Articular chondrocyte of knee joint (primary cell): ENCODE data around the gene NAT14. TPM values are rescaled to one million over a fixed set of nuclear protein-coding genes. Genes with fewer than 3 reads are reported as not detected.

ENCODE experiments used
- total RNA-seq: library from RNA; depleted of rRNA; stranded (reverse); fragments of >200 nt; gene quantifications from 2 replicates; pipeline ENCODE4 v1.2.3, GENCODE V29; 2012

NAT14 gene, protein sequence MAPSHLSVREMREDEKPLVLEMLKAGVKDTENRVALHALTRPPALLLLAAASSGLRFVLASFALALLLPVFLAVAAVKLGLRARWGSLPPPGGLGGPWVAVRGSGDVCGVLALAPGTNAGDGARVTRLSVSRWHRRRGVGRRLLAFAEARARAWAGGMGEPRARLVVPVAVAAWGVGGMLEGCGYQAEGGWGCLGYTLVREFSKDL
- 3.8 and 5.6 TPM in 2 replicates for total RNA-seq

DNA sequence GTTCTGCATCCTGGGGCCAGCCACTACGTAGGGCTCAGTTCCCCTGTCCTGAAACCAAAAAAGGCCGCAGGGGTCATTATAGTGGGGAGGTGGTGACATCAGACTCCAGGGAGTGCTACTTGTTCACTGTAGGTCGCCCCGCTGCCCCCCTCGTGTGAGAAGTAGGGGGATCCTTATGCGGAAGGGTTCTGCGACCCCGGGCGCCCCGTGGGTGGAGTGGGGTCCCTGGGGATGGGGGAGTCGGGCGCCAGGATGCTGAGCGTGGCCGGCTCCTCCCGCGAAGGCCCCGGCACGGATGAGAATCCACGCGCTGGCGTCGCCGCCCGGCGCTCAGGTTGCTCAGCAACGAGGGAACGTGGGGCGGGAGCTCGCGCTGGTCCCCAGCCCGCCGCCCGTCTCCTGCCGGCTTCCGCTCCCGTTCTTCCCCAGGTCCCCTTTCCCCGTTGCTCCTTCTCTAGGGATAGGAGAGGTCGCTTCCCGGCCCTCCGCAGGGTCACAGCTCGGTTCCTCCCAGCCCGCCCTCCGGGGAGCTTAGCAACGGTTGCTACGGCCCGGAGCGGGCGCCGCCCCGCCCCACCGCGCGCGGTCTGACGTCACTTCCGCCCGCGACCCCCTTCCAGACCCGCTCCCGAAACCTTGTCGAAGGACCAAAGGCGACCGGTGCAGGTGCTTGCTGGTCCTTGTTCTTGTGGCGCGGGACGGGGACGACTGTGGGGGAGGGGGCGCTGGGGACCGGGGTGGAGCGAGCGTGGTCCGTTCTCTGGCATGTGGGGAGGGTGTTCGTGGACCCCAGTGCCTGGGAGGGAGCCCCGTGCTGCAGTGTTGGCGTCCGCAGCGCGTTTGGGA lies at the start of gene NAT14:
TSS of gene NAT14 (plus strand) at position 596 of the 846 bp plus-strand sequence. CDS start 521 bp downstream, outside the sequence.

DNA sequence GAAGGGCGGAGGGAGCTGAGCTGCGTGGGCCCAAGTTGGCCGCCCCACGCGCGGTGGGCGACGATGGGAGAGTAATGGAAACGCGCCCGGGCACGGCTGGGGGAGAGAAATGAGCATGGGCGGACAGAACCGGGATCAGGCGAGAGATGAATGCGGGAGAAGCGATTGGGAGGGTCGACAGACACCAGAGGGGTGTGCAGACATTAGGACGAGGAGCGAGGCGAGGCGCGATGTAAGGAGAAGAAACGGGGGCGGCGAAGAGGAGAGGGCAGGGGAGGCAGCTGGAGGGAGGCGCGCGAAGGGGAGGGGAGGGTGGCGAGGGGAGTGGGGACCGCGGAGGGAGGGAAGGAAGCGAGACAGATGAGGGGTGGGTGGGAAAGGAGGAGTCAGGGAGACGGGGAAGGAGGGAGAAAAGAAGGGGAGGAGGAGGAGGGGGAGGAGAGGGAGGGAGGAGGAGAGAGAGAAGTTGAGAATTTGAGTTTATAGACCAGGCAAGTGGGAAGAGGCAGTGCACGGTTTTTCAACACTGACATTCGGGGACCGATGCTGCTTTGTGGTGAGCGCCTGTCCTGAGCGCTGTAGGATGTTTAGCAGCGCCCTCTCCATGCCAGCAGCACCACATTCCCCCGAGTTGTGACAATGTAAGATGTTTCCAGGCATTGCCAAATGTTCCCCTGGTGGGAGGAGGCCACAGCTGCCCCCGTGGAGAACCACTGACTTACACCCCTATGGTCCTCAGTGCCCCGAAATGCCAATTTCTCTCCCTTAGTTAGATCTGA lies 41.8 kb upstream of the NAT14 start, which contains the start of gene SHISA7:
TSS of gene SHISA7 (minus strand) at position 256 of the 779 bp plus-strand sequence. CDS start 437 bp downstream, outside the sequence.

DNA sequence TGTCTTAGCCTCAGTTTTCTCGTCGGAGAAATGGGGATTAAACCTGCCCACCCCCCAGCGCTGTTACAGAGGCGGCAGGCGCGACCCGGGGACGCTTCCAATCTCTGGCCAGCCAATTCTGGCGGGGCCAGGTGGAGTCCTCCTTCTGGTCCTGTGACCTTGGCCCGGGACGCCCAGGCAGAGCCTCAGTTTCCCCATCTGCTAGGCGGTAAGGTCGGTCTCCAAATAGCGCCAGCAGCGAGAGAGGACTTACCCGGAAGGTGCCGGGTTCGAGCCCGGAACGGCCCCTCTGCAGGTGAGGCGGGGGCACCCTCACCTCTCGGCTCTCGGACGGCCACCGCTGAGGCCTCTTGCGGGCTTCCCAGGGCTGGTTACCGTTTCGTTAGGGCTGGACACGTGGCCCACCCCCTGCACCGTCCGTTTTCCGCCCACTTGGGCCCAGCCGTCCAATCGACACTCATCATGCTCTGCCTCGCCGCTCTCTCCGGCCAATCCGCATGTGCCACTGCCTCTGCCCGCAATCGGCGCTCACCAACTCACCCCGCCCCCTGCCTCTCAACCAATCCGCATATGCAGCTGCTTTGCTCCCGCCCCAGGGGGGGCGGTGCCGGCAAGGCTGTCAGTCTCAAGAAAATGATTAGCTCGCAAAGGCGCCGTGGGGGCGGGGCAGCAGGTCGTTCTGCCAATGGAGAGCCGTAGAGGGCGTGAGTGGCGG lies 23.6 kb upstream of the NAT14 start, which contains the start of gene ISOC2:
TSS of gene ISOC2 (minus strand) at position 384 of the 715 bp plus-strand sequence. CDS start 5,156 bp downstream, outside the sequence.

GRCh38 chr19:55464662-55465054 lies 20.3 kb upstream of the NAT14 start, which contains the start of gene C19orf85:
TSS of gene C19orf85 (minus strand) at chr19:55464751. CDS start at chr19:55464554, 197 bp downstream.

GRCh38 chr19:55476100-55476775 lies 8.8 kb upstream of the NAT14 start, which contains the start of gene ZNF628:
TSS of gene ZNF628 (plus strand) at chr19:55476617. CDS start at chr19:55479911, 3,294 bp downstream.

GRCh38 chr19:55487924-55488687 lies 3.1 kb downstream of the NAT14 start, which contains the start of gene SSC5D:
TSS of gene SSC5D (plus strand) at chr19:55488436. CDS start at chr19:55488590, 154 bp downstream.

Other genes with a start within 250 kb of the NAT14 start
- 26.1 and 27.7 TPM in 2 replicates for gene PPP6R1, start 226.2 kb upstream of the NAT14 start, total RNA-seq
- gene HSPBP1, start 205.1 kb upstream of the NAT14 start, total RNA-seq = 23.0 and 25.6 TPM in 2 replicates
- 0.65 TPM in 2 replicates for gene BRSK1, start 201.2 kb upstream of the NAT14 start, total RNA-seq
- gene TMEM150B, start 159.8 kb upstream of the NAT14 start, total RNA-seq = not detected in 2 replicates
- 5.0 and 5.6 TPM in 2 replicates for gene KMT5C, start 145.3 kb upstream of the NAT14 start, total RNA-seq
- not detected in 2 replicates for gene COX6B2, start 130.5 kb upstream of the NAT14 start, total RNA-seq
- gene GARIN5B, start 121.9 kb upstream of the NAT14 start, total RNA-seq = not detected in 2 replicates
- 1.2 and 1.4 TPM in 2 replicates for gene IL11, start 114.7 kb upstream of the NAT14 start, total RNA-seq
- not detected in 2 replicates for gene TMEM190, start 108.4 kb upstream of the NAT14 start, total RNA-seq
- gene TMEM238, start 100.9 kb upstream of the NAT14 start, total RNA-seq = not detected in 2 replicates
- 441 and 509 TPM in 2 replicates for gene RPL28, start 99.3 kb upstream of the NAT14 start, total RNA-seq
- 32.4 and 36.3 TPM in 2 replicates for gene UBE2S, start 77.4 kb upstream of the NAT14 start, total RNA-seq
- not detected in 2 replicates for gene SHISA7, start 41.9 kb upstream of the NAT14 start, total RNA-seq
- 48.6 and 53.3 TPM in 2 replicates for gene ISOC2, start 23.5 kb upstream of the NAT14 start, total RNA-seq
- gene C19orf85, start 20.4 kb upstream of the NAT14 start, total RNA-seq = not detected in 2 replicates
- 2.1 and 2.7 TPM in 2 replicates for gene ZNF628, start 8.6 kb upstream of the NAT14 start, total RNA-seq
- gene SSC5D, start 3.2 kb downstream of the NAT14 start, total RNA-seq = 23.4 and 33.8 TPM in 2 replicates
- not detected in 2 replicates for gene SBK2, start 51.9 kb downstream of the NAT14 start, total RNA-seq
- 0.11 TPM in 1 of 2 replicates, not detected in the other for gene SBK3, start 60.4 kb downstream of the NAT14 start, total RNA-seq
- 6.5 and 8.9 TPM in 2 replicates for gene ZNF579, start 95.7 kb downstream of the NAT14 start, total RNA-seq
- gene FIZ1, start 114.3 kb downstream of the NAT14 start, total RNA-seq = 3.4 and 5.1 TPM in 2 replicates
- 6.6 and 7.1 TPM in 2 replicates for gene ZNF524, start 115.1 kb downstream of the NAT14 start, total RNA-seq
- 1.2 and 1.3 TPM in 2 replicates for gene ZNF865, start 120.5 kb downstream of the NAT14 start, total RNA-seq
- gene ZNF784, start 139.4 kb downstream of the NAT14 start, total RNA-seq = 4.7 and 6.2 TPM in 2 replicates
- gene ZNF580, start 155.8 kb downstream of the NAT14 start, total RNA-seq = 5.3 and 8.6 TPM in 2 replicates
- gene ZNF581, start 158.5 kb downstream of the NAT14 start, total RNA-seq = 17.6 and 20.4 TPM in 2 replicates
- 6.9 and 7.4 TPM in 2 replicates for gene CCDC106, start 163.0 kb downstream of the NAT14 start, total RNA-seq
- gene U2AF2, start 169.8 kb downstream of the NAT14 start, total RNA-seq = 65.0 and 66.0 TPM in 2 replicates
- 48.3 and 57.5 TPM in 2 replicates for gene EPN1, start 190.0 kb downstream of the NAT14 start, total RNA-seq